MCF 10A (cell line): ENCODE measurements around the gene CCDC73. TPM values are rescaled to one million over a fixed set of nuclear protein-coding genes. Genes with fewer than 3 reads are reported as not detected.

Experiments
- BruUV-seq: library from RNA; stranded (reverse); fragments of 400-500 nt; replicated peaks from 2 replicates; lab custom pipeline; 2021; lab: Mats Ljungman, UMichigan
- CTCF ChIA-PET: fragments of 300-600 bp; sonication (Branson Sonifier 250); formaldehyde crosslinking; extraction: SDS; loops from one replicate; lab custom pipeline; 2021; ENCODE audit warnings: antibody characterized with exemption, inconsistent platforms; lab: Yijun Ruan, JAX
- POLR2A ChIA-PET: fragments of 300-600, 350-650 bp; sonication (Branson Sonifier 250); formaldehyde crosslinking; extraction: SDS; loops from one replicate; lab custom pipeline; 2020; ENCODE audit warnings: antibody characterized with exemption, inconsistent platforms; lab: Yijun Ruan, JAX
- DNase-seq: peaks from one replicate; pipeline ENCODE4 v3.0.0-alpha.2; 2018; ENCODE audit not compliant: unreplicated experiment
- H3K27ac Mint-ChIP-seq: one replicate; pipeline ENCODE4 v1.8.0; 2022; ENCODE audit warnings: mild to moderate bottlenecking, low read depth, mixed read lengths; ENCODE audit not compliant: unreplicated experiment
- H3K27me3 Mint-ChIP-seq: one replicate; pipeline ENCODE4 v1.8.0; 2022; ENCODE audit warnings: mixed read lengths; ENCODE audit not compliant: insufficient read depth, unreplicated experiment
- H3K36me3 Mint-ChIP-seq: one replicate; pipeline ENCODE4 v1.8.0; 2022; ENCODE audit warnings: mild to moderate bottlenecking, moderate library complexity, mixed read lengths; ENCODE audit not compliant: insufficient read depth, unreplicated experiment
- H3K4me1 Mint-ChIP-seq: one replicate; pipeline ENCODE4 v1.8.0; 2022; ENCODE audit warnings: mixed read lengths; ENCODE audit not compliant: insufficient read depth, unreplicated experiment
- H3K4me3 Mint-ChIP-seq: one replicate; pipeline ENCODE4 v1.8.0; 2022; ENCODE audit warnings: mild to moderate bottlenecking, moderate library complexity, mixed read lengths; ENCODE audit not compliant: unreplicated experiment
- H3K9me3 Mint-ChIP-seq: one replicate; pipeline ENCODE4 v1.8.0; 2022; ENCODE audit warnings: mixed read lengths; ENCODE audit not compliant: unreplicated experiment
- intact Hi-C: fragments of 100-400 bp; cut with micrococcal nuclease; formaldehyde crosslinking; loops from 2 replicates; pipeline ENCODE4 v1.14.1; 2022
- total RNA-seq: library from RNA; stranded (reverse); gene quantifications from 2 replicates; pipeline ENCODE4 v1.2.3, GENCODE V29; 2022
- TF ChIP-seq, protein P1 (sequence below): fragments of 200-600 bp; IDR thresholded peaks from one replicate; pipeline ENCODE4 v1.8.0; 2022; ENCODE audit warnings: antibody characterized with exemption, mild to moderate bottlenecking; ENCODE audit not compliant: unreplicated experiment

Gene CCDC73
- total RNA-seq, 1 experiment from 2014 or later = 0.09 TPM

GRCh38 chr11:32583459-32584271 is 210.8 kb downstream of the CCDC73 start, which contains the start of gene EIF3M:
Gene EIF3M (plus strand): TSS chr11:32583831. CDS start chr11:32583888, 57 bp downstream.
- no peaks in the 10 kb centered on the region for H3K27me3 Mint-ChIP-seq
- H3K36me3 Mint-ChIP-seq = peaks cover 27% of the 10 kb centered on the region
- DNase-seq = peak; percentile 96
- peaks cover 18% of the 10 kb centered on the region for H3K4me1 Mint-ChIP-seq
- H3K9me3 Mint-ChIP-seq = no peaks in the 10 kb centered on the region
- no TSS peak for BruUV-seq
- peak within 1 kb of the TSS; percentile 96 for H3K4me3 Mint-ChIP-seq
- CTCF ChIA-PET = interaction anchor here (1.0 to 1.2 kb wide), 2 partner anchors 122 to 197 kb away, joined by 3 to 4 read pairs; no protein-coding TSS in a partner anchor
- POLR2A ChIA-PET = interaction anchor here (0.5 to 2.9 kb wide), 20 partner anchors 10 to 1214 kb away, joined by 3 to 12 read pairs (median 4); partner anchors contain the start of genes DCDC1, DNAJC24, QSER1 and TCP11L1
- intact Hi-C loops = loop anchor here (5.0 to 10.0 kb wide), 3 partner anchors 124 to 209 kb away; partner anchors contain the start of gene CCDC73
- TF ChIP-seq, protein P1, sequence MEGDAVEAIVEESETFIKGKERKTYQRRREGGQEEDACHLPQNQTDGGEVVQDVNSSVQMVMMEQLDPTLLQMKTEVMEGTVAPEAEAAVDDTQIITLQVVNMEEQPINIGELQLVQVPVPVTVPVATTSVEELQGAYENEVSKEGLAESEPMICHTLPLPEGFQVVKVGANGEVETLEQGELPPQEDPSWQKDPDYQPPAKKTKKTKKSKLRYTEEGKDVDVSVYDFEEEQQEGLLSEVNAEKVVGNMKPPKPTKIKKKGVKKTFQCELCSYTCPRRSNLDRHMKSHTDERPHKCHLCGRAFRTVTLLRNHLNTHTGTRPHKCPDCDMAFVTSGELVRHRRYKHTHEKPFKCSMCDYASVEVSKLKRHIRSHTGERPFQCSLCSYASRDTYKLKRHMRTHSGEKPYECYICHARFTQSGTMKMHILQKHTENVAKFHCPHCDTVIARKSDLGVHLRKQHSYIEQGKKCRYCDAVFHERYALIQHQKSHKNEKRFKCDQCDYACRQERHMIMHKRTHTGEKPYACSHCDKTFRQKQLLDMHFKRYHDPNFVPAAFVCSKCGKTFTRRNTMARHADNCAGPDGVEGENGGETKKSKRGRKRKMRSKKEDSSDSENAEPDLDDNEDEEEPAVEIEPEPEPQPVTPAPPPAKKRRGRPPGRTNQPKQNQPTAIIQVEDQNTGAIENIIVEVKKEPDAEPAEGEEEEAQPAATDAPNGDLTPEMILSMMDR = no peak
- peak within 1 kb of the TSS; percentile 98 for H3K27ac Mint-ChIP-seq

DNA sequence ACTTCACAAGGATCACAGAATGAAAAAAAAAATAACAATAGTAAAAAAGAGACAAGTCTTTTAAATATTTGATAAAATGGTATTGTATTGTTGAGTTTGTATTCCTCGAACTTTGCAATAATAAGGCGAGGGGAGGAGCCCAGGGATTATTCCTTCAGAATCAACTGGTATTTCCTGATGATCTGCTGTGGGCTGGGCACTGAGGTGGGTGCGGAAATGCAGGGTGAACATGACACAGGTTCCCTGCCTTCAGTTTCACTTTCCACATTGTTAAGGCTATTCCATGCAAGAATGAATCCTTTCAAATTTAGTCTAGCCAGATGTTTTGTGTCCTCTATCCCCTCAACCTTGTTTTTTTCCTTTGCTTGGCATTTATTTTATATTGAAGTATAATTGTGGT is 212.9 kb downstream of the CCDC73 start:
- peaks cover 13% of the 10 kb centered on the region for H3K4me1 Mint-ChIP-seq
- DNase-seq = no peak
- intact Hi-C loops = loop anchor here (5.0 to 10.0 kb wide), 3 partner anchors 126 to 211 kb away; partner anchors contain the start of gene CCDC73

DNA sequence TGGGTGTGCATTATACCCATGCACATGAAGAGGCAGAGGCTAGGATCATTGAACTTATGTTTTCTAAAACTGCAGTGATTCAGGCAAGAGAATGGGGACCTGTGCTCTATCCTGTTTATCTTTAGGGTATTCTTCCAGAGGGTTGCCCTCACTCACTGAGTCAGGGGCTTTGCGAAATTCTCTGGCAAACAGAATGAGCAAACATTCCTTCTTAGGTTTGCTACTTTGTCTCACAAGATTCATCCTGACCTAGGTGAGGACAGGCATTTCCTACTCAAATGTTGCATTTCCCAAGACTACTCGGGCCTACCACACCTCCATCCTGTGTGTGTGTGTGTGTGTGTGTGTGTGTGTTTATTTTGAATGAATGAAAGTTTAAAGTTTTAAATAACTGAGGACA is 213.5 kb downstream of the CCDC73 start:
- Mint-ChIP-seq H3K27ac (no peak overlapping the region), H3K4me1 (peaks cover 10% of the 10 kb centered on the region), H3K27me3 (no peaks in the 10 kb centered on the region), H3K36me3 (peaks cover 8% of the 10 kb centered on the region), H3K9me3 (no peaks in the 10 kb centered on the region), H3K4me3 (no peak overlapping the region)
- intact Hi-C loops = loop anchor here (5.0 to 10.0 kb wide), 3 partner anchors 126 to 211 kb away; partner anchors contain the start of gene CCDC73
- ChIA-PET CTCF (no interaction called here), POLR2A (no interaction called here)
- no TSS peak for BruUV-seq
- DNase-seq = peak; percentile 55
- TF ChIP-seq, protein P1 = no peak

More for the DNA sequence above, 212.9 kb downstream of the CCDC73 start:
- H3K36me3 Mint-ChIP-seq = peaks cover 14% of the 10 kb centered on the region
- H3K27ac Mint-ChIP-seq = no peak overlapping the region
- ChIA-PET POLR2A (no interaction called here), CTCF (no interaction called here)
- H3K4me3 Mint-ChIP-seq = no peak overlapping the region
- no peaks in the 10 kb centered on the region for H3K27me3 Mint-ChIP-seq
- TF ChIP-seq, protein P1 = no peak
- H3K9me3 Mint-ChIP-seq = no peaks in the 10 kb centered on the region
- no TSS peak for BruUV-seq

DNA sequence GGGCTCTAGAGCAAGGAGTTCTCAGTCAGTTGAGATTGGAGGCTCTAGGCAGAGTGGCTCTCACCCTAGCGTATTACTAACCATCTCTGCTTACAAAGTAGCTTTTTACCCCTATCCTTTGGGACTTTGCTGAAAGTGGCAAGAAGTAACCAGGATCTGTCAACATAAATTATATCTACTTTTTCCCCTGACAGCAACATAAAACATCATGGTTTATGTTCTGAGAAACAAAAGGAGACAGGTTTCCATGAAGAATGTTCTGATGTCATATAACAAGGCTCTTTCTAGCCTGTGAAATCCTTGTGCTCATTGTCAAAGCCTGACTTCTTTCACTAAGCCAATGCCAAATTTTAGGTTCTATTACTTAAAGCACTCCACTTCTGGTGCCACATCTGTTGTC is 218.0 kb downstream of the CCDC73 start:
- BruUV-seq = no TSS peak
- Mint-ChIP-seq H3K36me3 (peaks cover 2% of the 10 kb centered on the region), H3K4me3 (no peak overlapping the region), H3K4me1 (no peaks in the 10 kb centered on the region), H3K9me3 (no peaks in the 10 kb centered on the region), H3K27me3 (no peaks in the 10 kb centered on the region), H3K27ac (no peak overlapping the region)
- CTCF ChIA-PET = interaction anchor here (0.5 kb wide), 1 partner anchor 246 kb away, joined by 3 read pairs; no protein-coding TSS in a partner anchor
- intact Hi-C loops = no loop called here
- TF ChIP-seq, protein P1 = no peak
- no peak for DNase-seq
- POLR2A ChIA-PET = no interaction called here
